DMS53 treated with DMSO at 0.1 percent for 48 hours (cell line): ENCODE results near the gene PHYKPL.

Source experiments
- DNase-seq: peaks from one replicate; lab custom pipeline; 2025; ENCODE audit not compliant: unreplicated experiment; lab: John Stamatoyannopoulos, UW

The PHYKPL gene

DNA sequence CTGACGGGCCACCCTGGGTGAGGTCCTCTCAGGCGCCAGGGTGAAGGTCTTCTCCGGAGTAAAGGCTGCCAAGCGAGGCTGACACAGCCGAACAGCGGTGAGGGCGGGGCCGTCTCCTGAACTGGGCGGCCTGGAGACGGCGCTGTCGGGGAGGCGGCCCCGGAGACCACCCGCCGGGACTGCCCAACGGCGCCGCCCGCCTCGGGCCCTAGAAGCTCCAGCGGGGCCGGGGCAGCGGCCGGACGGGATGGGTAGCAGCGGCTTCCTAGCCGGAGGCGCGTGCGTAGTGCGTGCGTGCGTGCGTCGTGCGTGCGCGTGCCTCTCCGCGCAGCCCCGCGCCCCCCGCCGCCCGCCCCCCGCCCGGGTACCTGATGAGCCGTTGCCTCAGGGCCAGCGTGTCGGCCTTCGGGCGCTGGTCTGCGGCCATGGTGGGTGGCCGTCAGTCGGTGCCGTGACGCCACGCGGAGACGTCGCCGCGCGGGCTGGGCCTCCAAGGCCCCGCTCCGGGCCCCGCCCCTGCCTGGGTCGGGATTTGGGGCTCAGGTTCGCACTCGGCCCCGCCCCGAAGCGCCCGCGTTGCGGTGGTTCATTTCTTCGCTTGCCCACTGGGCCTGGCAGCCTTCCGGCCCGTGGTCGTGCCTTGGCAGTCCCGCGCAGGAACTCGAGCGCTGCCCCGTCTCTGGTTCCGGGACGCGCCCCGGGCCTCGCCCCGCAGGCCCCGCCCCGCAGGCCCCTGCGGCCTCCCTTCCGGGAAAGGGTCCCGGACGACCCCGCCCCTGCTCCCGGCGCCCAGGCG lies at the start of gene PHYKPL:
TSS of gene PHYKPL (minus strand) at position 679 of the 796 bp plus-strand sequence. CDS start at position 427, 252 bp downstream.
- DNase-seq, result peak; percentile 20

DNA sequence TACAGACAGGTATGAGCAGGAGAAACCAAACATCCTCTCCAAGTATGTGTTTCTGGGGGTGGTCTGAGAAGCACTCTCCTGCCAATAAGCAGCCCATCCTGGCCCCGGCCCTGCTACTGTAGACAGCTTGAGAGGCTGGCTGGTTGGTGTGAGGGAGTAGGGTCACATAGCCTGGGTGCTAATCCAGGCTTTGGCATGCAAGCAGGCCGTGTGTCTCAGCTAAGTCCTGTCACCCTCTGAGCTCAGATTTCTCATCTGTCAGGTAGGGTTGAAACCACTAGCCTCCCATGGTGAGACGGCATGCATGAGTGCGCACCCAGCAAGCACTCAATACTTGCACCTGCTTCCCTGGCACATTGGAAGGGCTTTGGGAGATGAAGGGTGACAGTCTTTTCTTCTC lies 49.8 kb upstream of the PHYKPL start:
- no peak for DNase-seq

DNA sequence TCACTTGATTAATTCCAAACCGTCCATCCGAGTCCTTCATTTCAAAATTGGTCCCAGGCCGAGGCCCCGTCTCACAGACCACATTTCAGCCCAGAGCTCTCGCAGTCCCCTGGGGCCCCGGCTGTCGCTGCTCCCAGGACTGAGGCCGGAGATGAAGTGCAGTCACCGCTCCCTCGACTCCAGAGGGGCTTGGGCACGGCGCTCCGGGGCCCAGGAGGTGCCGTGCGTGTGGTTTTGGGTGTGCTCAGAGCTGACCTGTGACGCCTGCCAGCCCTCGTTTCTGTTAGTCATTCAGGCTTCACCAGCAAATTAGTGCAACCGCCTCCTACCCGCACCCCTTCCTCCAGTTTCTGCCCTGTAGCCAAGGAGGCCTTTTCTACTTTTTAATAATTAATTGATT lies 48.7 kb upstream of the PHYKPL start:
- DNase-seq, result no peak

DNA sequence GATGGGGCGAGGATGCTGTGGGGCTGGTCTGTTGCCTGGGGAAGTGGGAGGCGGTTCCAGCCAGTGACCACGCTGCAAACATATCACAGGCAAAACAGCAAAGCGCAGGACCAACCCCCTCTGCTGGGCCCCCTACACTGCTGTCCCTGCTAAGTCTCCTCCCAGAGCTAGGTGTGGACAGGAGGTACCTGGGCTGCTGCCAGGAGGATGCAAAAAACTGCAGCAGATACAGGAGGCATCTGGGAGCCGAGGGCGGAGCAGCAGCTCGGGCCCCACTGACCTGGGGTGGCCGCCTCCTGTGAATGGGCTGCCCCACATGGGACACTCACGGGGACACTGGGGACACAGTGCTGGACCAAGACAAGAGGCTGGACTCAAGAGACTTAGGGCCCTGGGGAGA lies 48.0 kb upstream of the PHYKPL start:
- DNase-seq, result no peak

DNA sequence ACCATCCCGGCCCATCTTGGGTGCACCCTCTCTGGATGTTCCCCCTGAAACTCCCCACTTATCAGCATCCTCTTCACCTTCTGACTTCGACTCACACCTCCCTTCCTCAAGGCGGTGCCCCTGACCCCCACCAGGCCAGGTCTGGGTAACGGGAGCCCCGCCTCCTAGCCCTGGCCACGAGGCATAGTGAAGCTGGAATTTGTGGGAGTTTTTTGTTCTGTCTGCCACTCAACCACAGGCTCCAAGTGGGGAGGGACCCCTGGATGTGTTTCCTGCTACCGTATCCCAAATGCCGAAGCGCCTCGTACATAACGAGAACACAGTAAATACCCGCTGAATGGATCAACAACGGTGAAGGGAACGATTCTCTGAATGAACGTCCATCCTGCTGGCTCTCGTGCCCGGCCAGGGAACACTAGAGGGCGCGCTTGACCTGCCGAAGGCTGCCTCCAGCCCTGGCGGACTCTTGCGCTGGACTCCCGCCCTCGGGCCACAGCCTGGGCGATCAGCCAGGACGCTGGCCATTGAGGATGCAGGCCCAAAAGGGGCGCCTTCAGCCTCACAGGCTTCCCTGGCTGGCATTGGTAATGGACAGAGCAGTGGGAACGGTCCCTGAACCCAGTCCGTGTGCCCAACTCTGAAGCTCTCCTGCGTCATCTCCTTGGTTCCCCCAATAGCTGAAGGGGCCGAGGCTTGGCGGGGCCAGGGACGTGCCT lies 47.3 kb upstream of the PHYKPL start:
- DNase-seq, result peak; percentile 54

DNA sequence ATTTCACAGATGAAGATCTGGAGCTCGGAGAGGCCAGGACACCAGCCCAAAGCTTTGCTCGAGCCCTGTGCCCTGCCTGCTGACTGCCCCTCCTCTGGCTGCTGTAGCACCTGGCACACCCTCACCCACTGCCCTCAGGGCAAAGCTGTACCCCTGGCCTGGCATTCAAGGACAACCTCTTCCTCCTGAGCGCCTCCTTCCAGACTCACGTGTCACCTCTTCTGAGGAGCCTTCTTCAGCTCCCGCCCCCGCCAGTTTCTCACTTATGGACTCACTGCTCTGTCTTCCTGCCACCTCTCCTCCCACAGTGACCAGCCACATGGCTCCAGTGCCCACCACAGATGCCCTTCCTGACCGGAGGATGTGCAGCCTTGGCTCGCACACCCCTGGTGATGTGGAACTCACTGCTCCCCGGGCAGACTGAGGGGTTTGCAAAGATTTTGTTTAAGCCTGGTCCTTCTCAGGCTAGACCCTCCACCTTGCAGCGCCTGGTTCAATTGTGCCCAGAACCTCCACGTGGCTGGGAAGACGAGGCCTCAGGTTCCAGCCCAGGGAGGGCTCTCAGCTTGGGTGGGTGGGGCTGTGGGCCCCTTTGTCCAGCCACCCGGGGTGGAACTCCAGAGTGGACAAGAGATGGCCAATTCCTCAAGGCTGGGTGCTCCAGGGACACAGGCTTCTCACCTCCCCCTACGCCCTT lies 46.6 kb upstream of the PHYKPL start:
- DNase-seq, result no peak

DNA sequence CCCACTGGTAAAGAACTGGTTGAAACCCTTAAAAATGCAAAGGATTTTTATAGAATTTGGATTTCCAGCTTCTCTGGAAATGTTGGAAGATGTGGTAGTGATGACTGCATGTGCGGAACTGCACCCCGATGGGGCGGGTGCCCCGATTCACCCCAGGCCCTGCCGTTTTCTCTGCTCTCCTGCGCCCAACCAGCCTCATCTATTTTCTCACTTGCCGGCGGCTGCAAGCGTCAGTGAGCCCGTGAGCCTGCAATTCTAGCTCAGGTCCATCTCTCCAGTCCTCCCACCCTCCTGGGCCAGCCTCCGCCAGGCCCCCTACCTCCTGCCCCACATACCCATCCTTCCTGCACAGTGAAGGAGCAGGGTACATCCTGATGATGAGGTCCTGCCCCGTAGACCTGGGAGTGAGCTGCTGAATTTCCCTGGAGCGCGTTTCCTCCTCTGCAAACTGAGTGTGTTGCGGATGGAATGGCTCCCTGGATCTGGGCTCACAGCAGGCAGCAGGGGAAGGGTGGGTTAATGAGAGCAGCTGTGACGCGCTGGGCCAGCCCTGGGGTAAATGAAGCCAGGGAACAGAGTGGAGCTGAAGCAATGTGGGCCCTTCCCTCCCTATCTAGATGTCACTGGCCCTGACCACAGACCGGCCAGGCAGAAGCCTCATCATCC lies 45.9 kb upstream of the PHYKPL start:
- DNase-seq, result no peak

DNA sequence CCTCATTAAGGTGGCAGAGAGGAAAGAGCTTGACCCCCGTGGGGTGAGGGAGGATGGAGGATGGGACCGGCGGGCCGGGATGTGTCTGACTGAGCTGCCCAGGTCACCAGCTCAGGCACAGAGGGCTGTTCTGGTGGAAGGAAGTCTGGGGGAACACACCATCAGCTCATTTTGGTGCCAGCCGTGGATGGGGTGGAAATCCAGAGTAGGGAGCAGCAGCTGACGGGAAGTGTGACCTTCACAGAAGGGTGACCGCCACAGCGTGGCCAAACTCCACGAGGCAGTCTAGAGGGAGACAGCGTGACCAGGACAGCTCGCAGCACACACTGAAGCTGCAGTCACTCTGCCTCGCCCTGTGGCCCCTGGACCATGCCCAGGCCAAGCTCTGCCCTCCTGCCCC lies 45.3 kb upstream of the PHYKPL start:
- no peak for DNase-seq

DNA sequence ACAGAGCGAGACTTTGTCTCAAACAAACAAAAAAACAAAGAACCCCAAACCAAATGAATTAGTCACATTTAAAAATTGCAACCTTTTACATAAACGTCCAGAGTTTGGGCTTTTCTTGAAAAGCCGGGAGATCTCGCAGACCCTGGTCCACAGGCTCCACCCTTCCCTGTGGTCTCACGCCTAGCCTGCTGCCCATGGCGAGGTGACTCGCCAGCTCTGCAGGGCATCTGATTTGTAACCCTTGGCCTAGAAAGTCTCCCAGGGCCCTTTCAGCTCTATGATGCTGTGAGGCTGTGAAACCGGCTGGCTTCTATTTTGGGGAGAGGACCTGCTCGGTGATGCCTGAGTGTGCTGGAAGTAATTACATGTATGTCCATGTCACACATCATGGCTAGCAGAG lies 44.7 kb upstream of the PHYKPL start:
- DNase-seq, result no peak

DNA sequence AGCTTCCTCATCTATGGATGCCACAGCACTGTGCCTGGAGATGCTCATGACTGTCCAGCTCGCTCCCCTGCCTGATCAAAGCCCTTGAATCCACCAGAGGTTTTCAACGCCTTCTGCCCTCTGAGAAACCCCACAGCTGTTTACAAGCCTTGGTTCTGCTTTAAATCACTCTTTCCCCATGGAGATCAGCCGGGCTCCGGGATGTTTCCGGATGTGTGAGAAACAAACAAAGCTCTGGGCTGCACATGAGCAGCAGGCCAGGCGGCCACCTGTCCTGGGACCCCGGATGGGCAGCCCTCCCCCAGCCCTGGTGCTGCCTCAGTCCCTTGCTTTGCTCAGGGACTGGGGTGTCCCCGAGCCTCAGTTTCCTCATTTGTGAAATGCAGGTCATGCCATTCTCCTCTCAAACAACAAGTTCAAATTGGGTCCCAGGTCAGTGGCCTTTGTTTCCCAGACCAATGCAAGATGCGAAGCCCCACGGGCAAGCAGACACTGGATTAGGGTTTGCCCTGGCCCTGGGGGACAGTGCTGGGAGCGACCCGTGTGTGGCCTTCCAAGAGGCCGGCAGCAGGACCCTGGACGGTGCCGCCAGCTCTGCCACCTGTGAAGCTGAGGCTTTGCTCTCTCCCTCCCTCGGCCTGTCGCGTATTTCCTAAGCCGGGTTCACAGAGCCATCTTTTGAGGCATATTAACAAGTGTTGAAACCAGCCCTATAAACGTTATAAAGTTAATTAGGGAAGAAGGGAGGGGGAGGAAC lies 42.4 kb upstream of the PHYKPL start:
- no peak for DNase-seq

DNA sequence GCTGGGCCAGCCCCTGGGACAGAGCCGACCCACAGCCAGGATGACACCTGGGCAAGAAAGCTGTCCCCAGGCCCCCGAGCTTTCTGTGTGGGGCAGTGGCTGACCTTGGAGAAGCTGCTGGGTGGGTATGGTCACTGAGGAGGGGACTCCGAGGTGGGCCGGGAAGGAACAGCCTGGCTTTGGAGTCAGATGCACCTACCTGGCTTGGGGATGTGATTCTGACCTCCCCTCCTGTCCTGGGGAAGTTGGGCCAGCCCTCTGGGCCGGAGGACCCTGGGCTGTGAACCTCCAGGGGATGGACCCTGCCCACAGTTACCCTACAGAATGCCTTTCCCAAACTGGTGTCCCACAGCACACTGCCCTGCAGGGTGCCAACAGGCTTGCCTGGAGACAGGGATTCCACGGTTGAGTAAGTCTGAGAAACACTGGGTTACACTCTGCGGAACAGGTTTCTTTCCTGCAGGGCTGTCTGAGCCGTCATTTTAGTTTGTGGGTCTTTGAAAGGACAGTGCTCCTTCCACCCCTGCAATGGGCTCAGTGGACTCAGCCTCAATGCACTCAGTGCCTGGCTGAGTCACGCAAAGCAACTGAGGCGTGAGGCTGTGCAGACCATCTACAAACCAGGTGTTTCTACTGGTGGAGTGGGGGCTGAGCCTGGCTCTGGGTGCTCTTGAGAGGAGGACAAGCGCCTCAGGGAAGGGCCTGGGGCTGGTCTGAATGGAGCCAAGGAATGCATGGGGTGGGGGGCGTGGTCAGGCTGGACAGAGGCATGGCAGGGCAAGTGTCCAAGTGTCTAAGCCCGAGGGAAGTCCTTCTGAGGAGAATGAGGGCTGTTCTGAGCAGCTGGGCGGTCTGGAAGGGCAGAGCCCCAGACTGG lies 41.3 kb upstream of the PHYKPL start:
- no peak for DNase-seq

DNA sequence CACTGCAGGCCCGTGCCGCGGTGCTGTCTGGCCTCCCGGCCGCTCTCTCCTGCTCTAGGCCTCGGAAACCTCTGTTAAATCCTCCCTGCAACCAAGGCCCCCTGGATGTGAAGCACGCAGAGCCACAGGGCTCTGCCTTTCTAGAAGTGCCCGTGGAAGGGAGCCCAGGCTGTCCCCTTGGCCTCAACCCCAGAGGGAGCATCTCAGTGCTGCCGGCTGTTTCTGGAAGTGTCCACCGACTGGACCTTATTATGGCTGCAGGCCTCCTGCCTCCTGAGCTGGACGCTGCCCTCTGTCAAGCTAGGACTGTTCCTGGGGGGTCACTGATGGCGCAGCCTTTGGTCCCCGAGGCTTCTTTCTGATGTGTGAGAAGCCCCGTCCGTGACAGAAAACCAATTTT lies 40.4 kb upstream of the PHYKPL start:
- no peak for DNase-seq

DNA sequence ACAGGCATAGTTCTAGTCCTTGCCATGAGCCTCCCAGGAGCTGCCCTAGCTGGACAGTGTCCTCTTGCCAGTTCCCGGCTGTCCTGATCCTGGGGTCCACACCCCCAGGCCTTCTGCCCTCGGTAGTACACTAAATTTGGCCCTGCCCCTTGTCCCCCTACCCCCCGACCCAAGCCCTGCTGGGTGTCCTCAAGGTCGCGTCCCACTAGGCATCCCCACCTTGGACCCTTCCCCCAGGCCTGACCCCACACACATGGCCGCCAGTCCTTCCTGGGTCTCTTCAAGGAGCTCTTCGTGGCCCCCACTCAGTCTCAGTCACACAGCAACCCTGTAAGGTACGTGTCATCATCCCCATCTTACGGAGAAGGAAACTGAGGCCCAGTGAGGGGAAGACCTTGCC lies 40.0 kb upstream of the PHYKPL start:
- DNase-seq, result no peak

DNA sequence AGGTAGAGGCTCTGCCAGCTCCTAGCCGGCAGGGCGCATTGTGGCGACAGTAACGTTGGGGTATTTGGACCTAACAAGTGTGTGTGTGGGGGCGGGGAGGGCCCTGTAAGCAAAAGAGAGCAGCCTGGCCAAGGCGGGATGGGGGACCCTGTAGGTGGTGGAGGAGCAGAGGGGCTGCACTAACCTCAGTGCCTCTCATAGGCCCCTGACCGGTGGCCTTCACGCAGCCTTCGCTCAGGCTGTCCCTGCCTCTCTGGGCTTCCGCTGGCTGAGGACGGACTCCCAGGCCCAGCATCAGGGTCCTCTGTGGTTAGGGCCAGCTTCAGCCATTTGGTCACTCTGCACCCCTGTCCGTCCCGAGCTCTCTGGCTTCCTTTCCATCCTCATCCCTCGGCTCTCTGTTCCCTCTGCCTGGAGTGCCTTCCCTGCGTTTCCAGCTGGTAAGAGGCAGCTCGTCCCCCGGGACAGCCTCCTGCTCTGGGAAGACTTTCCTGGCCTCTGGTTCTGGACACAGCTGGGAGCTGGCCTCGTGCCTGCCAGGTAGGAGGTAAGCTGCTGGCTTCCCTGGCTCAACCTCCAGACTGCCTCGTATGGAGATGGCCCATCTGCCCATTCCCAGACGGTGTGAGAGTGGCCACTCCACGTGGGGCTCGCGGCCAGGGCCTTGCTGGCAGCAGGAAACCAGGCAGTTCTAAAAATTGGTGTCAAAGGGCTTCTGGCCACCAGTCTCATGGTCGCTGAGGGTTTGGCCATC lies 39.3 kb upstream of the PHYKPL start:
- no peak for DNase-seq

DNA sequence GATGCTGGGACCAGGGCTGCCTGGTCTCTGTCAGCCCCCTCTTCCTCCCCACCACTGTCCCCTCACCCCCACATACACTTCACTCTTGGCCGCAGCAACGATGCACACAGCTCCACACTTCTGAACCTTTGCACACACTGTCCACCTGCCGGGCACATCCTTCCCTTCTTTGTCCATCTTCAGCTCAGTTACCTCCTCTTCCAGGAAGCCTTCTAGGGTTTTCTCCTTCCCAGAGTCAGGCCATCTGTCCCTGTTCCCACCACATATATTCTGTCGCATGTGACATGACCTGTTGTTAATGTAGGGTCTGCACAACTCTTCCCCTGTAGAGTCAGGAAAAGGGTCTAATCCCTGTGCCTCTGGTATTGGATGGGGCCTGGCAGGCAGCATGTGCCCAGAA lies 38.6 kb upstream of the PHYKPL start:
- DNase-seq, result no peak

DNA sequence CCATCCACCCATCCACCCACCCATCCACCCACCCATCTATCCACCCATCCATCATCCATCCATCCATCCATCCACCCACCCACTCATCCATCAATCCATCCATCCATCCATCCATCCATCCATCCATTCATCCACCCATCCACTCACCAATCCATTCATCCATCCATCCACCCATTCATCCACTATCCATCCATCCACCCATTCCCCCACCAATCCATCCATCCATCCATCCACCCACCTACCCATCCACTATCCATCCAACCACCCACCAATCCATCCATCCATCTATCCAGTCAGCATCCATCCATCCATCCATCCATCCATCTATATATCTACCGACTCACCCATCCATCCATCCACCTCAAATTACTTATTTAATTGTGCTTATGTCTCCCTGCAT lies 36.9 kb upstream of the PHYKPL start:
- DNase-seq, result no peak

DNA sequence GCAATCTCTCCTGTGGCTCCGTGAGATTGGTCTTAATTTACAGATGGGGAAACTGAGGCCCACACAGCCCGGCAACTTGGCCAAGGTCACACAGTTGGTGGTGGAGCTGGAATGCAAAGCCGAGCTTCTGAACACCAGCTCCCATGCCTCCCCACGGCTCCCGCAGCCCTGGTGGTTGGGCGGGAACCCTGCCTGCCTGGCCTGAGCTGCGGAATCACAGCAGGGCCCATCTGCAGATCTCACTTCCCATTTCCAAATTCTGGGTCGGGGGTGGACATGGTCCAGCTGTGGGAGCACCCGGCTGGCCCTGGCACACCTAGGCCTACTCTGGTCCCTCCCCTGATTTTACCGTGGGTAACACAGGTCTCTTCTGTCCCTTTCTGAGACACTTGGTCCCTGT lies 35.3 kb upstream of the PHYKPL start:
- DNase-seq, result no peak

DNA sequence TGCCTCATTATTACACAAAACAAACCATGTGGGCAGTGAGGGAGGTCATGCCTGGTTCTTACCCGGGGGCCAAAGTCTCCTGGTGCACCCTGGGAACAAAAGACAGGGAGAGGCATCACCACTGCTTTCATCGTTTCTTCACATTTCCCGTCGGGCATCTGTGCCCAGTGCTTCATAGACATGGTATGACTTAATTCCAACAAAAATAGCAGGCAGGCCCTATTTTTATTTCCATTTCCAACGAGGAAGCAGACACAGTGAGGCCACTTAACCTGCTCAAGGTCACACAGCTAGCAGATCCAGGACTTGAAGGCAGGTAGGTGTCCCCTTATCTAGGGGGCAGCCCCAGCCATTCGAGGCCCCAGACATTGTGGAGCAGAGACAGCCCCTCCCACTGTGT lies 34.6 kb upstream of the PHYKPL start:
- no peak for DNase-seq

DNA sequence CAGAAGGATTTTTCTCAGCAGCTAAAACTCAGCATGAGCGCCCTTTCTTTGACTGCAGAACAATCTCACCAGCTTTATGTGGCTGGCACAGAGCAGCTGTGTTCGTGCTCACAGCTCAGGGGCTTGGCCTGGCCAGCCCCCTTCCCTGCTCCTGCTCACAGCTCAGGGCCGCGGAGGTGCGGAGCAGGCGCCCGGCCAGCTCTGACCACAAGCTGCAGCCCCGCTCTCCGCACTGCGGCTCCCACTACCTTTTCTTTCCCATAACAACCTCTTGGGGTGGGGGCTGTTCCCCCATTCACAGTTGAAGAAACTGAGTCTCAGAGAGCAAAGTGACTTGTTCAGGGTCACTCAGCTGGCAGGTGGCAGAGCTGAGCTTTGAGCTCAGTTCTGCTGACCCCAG lies 34.0 kb upstream of the PHYKPL start:
- DNase-seq, result no peak
